ENCODE measurements around the gene LCN1. TPM values are rescaled to one million over a fixed set of nuclear protein-coding genes. Genes with fewer than 3 reads are reported as not detected.
A peak's percentile ranks its signal among the peaks of the same experiment; 100 is the strongest.

The LCN1 gene
- total RNA-seq, 1 donor from 2014 or later = not detected

DNA sequence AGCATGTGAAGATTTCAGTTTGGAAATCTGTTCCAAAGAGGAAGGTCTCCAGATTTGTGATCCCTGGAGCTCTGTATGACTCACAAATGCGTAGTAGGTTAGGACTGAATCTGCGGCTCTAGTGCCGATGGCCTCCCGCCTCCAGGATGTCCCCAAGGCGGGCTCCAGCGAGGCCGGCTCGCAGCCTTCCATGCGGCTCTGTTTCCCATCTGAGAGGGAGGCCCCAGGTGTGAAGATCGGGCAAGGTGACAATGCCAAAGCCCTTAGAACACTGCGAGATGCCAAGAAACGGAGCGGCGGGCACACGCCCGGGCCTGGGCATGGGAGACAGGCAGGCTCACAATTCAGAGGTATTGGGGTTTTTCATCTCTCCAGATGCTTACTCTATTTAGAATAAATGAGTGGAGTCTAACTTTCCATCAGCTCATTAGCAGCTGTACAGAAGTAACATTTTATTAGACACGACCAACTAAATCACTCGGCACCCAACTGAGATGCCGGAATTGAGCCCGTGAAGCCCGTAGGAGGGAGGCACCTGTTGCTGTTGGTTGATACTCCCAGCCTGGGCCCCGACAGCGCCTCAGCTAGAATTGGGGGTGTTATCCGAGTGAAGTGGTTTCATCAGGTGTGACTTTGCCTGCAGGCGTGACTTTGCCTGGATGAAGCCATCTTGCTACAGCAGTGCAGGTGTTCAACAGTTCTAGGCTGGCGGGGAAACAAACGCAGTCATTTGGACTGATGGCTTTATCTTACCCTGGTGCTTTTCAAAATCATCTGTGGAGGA lies 28.2 kb upstream of the LCN1 start:
- Mint-ChIP-seq H3K27me3 (ENCODE audit: unreplicated experiment) (peaks cover 8% of the 10 kb centered on the region), H3K36me3 (ENCODE audit: unreplicated experiment) (no peaks in the 10 kb centered on the region), H3K4me1 (ENCODE audit: low read depth, unreplicated experiment) (peaks cover 13% of the 10 kb centered on the region), H3K4me3 (ENCODE audit: unreplicated experiment) (no peak overlapping the region), H3K9me3 (ENCODE audit: unreplicated experiment) (no peaks in the 10 kb centered on the region), H3K27ac (ENCODE audit: unreplicated experiment) (no peak overlapping the region)
- TF ChIP-seq, protein P1, sequence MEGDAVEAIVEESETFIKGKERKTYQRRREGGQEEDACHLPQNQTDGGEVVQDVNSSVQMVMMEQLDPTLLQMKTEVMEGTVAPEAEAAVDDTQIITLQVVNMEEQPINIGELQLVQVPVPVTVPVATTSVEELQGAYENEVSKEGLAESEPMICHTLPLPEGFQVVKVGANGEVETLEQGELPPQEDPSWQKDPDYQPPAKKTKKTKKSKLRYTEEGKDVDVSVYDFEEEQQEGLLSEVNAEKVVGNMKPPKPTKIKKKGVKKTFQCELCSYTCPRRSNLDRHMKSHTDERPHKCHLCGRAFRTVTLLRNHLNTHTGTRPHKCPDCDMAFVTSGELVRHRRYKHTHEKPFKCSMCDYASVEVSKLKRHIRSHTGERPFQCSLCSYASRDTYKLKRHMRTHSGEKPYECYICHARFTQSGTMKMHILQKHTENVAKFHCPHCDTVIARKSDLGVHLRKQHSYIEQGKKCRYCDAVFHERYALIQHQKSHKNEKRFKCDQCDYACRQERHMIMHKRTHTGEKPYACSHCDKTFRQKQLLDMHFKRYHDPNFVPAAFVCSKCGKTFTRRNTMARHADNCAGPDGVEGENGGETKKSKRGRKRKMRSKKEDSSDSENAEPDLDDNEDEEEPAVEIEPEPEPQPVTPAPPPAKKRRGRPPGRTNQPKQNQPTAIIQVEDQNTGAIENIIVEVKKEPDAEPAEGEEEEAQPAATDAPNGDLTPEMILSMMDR (IDR thresholded peaks at IDR 0.05; ENCODE audit: partially characterized antibody, unreplicated experiment) = no peak
- DNase-seq = peak; percentile 4

DNA sequence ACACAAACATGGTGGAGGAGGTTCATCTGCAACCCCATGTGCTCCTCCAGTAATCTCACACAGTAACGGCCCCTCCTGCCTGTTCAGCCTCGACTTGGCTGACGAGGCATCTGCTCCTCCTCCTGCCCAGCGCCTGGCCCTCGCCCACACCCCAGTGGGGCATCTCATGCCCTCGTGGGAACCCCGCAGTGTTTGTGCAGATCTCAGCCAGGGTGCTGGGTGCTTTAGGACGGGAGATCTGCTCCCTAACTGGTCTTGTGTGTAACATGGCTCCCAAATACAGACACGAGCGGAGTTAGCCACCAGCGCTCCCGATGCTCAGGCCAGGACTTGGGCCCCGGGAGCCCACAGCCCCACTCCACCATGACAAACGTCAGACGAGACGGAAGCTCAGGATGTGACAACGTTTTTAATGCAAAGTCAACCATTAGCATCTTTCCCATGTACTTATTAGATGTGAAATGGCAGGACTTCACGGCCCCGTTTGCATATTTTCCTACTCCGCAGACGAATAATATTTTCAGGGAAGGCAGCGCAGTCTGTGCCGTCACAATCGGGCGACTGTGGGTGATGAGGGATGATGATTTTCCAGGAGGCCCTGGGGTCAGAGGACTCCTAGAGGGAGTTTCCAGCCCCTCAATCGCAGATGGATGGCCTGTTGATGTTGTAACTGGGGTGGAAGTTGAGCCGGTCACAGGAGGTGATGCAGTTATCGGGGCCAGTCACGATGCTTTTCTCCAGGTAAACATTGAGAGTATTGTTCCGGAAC lies 26.3 kb upstream of the LCN1 start:
- no peak for DNase-seq
- Mint-ChIP-seq H3K4me1 (ENCODE audit: low read depth, unreplicated experiment) (peaks cover 5% of the 10 kb centered on the region), H3K36me3 (ENCODE audit: unreplicated experiment) (no peaks in the 10 kb centered on the region), H3K27ac (ENCODE audit: unreplicated experiment) (no peak overlapping the region), H3K9me3 (ENCODE audit: unreplicated experiment) (no peaks in the 10 kb centered on the region), H3K4me3 (ENCODE audit: unreplicated experiment) (no peak overlapping the region), H3K27me3 (ENCODE audit: unreplicated experiment) (peaks cover 3% of the 10 kb centered on the region)
- TF ChIP-seq, protein P1 (IDR thresholded peaks at IDR 0.05; ENCODE audit: partially characterized antibody, unreplicated experiment) = no peak

DNA sequence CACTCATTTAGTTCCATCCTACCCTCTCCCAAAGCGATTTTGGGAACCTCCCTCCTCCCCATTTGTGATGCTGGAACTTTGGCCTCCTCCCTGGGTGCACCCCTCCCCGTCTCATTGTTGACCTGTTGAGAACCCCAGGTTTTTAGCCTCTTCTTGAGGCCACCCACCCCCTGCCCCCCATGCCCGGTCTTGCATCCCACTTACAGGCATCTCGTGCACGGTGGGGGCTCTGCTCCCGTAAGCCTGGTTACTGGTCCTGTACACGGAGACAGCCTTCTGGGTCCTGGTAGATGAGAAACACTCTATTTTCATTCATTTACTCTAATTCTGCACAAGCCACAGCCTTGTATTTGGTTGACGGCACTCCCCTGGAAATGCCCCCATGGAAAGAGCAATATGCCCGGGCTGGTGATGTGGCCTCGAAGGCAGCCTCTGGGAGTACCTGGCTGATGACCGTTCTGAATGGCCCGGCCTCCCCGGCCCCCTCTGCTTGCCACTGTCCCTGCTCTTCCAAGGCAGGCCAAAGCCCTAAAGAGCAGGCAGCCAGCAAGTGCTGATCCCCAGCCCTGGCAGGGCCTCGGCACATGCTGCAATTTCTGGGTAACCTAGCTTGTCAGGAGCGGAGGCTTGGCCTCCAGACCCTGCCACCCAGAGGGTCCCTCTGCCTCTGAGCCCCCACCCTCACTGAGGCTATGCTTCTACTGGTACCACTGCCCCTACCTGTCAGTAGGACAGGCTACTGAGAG lies 22.7 kb upstream of the LCN1 start:
- H3K4me1 Mint-ChIP-seq (ENCODE audit: low read depth, unreplicated experiment) = peaks cover 3% of the 10 kb centered on the region
- DNase-seq = no peak
- peak overlapping the region; percentile 28 for H3K27ac Mint-ChIP-seq (ENCODE audit: unreplicated experiment)
- no peaks in the 10 kb centered on the region for H3K36me3 Mint-ChIP-seq (ENCODE audit: unreplicated experiment)
- H3K4me3 Mint-ChIP-seq (ENCODE audit: unreplicated experiment) = peak overlapping the region; percentile 72
- TF ChIP-seq, protein P1 (IDR thresholded peaks at IDR 0.05; ENCODE audit: partially characterized antibody, unreplicated experiment) = no peak
- H3K27me3 Mint-ChIP-seq (ENCODE audit: unreplicated experiment) = peaks cover 6% of the 10 kb centered on the region
- no peaks in the 10 kb centered on the region for H3K9me3 Mint-ChIP-seq (ENCODE audit: unreplicated experiment)

DNA sequence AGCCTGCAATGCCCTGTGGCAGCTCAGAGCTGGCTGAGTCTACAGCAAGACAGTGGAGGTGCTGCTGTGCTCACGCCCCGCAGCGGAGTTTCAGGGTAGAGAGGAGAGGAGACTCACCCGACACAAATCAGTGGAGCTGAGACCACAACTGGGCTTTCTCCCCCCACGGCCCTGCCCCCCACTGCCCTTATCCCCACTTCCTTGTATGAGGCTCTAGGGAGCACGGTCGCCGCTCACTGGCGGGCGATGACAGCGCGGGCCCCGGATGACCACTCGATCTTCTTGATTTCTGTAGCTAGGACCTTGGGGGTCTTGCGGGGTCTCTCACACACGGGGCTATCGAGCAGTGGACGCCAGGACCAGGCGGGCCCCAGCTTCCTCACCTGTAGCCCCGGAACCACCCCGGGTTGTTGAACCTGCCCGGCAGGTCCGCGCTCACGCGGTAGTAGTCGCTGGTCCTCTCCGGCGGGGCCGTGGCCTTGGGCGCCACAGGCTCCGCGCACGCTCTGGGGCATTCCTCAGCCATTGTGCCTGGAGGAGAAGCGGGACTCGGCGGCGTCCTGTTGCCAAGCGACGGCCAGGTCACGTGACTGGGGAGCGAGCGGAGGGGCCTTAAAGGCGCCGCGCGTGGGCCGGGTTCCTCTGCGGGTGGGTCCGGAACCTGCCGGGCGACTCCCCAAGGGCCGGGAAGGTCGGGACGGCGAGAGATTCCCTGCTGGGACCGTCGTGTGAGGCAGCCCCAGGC lies 21.7 kb upstream of the LCN1 start:
- Mint-ChIP-seq H3K27me3 (ENCODE audit: unreplicated experiment) (peaks cover 6% of the 10 kb centered on the region), H3K27ac (ENCODE audit: unreplicated experiment) (no peak overlapping the region), H3K4me3 (ENCODE audit: unreplicated experiment) (peak overlapping the region; percentile 72), H3K36me3 (ENCODE audit: unreplicated experiment) (no peaks in the 10 kb centered on the region), H3K4me1 (ENCODE audit: low read depth, unreplicated experiment) (peaks cover 3% of the 10 kb centered on the region), H3K9me3 (ENCODE audit: unreplicated experiment) (no peaks in the 10 kb centered on the region)
- TF ChIP-seq, protein P1 (IDR thresholded peaks at IDR 0.05; ENCODE audit: partially characterized antibody, unreplicated experiment) = no peak
- peak; percentile 96 for DNase-seq
